K562 (cell line): ENCODE results near the gene LRRC4. TPM values are rescaled to one million over a fixed set of nuclear protein-coding genes. Genes with fewer than 3 reads are reported as not detected.

Experiments used
- ATAC-seq: fragments of 200-7000 bp; cut with Tn5 transposase; 3 replicates; pipeline ENCODE4 v1.9.1; 2020; ENCODE audit warnings: moderate library complexity
- BruUV-seq: library from RNA; stranded (reverse); fragments of 400-500 nt; replicated peaks from 2 replicates; lab custom pipeline; 2021; lab: Mats Ljungman, UMichigan
- CTCF ChIA-PET: fragments of 300-600 bp; formaldehyde crosslinking; extraction: SDS; loops from one replicate; lab custom pipeline; 2021; ENCODE audit warnings: low intra/inter-chr PET ratio; lab: Yijun Ruan, JAX
- POLR2A ChIA-PET: fragments of 300-600, 350-650 bp; sonication (Branson Sonifier 250); formaldehyde crosslinking; extraction: SDS; loops from one replicate; lab custom pipeline; 2021; ENCODE audit warnings: antibody characterized with exemption, inconsistent platforms; lab: Yijun Ruan, JAX
- DNase-seq, 4 experiments: peaks; one replicate each; pipeline versions ENCODE4 v3.0.0 to v3.0.0-alpha.2; 2011 to 2018; ENCODE audit warnings: low spot score in 3 of 4, mixed read lengths in 3 of 4; ENCODE audit errors: extremely low read depth in 1 of 4
- FAIRE-seq: peaks from 2 replicates; lab custom pipeline; 2011; peaks lifted over from hg19 to GRCh38; lab: Jason Lieb, UNC
- H2AFZ ChIP-seq: 2 replicates; pipeline ENCODE4 v1.6.0; 2011; ENCODE audit warnings: low read depth, low read length, control low read depth, inconsistent platforms
- H3K27ac ChIP-seq: fragments of 200-600 bp; 3 replicates; pipeline ENCODE4 v1.8.0; 2011; ENCODE audit warnings: low read depth, mild to moderate bottlenecking, control low read depth, inconsistent platforms, low read length, moderate library complexity, mixed read lengths; ENCODE audit errors: extremely low read depth
- H3K27me3 ChIP-seq, 2 experiments: fragments of 300-600 bp in 1 of 2; 2 replicates in 1 of 2; 3 replicates in 1 of 2; pipeline versions ENCODE4 v1.6.0 to v1.8.0; 2011; ENCODE audit warnings: inconsistent platforms in 2 of 2, low read length in 2 of 2, mild to moderate bottlenecking in 1 of 2, mixed read lengths in 1 of 2, moderate library complexity in 1 of 2; ENCODE audit not compliant: control insufficient read depth in 2 of 2, insufficient read depth in 2 of 2
- H3K36me3 ChIP-seq: fragments of 300-600 bp; 3 replicates; pipeline ENCODE4 v1.8.0; 2011; ENCODE audit warnings: mild to moderate bottlenecking, low read length, inconsistent platforms; ENCODE audit not compliant: control insufficient read depth, insufficient read depth
- H3K4me1 ChIP-seq, 2 experiments: fragments of 200-600 bp in 1 of 2; replicated peaks in 1 of 2; 2 replicates in 1 of 2; 3 replicates in 1 of 2; pipeline versions ENCODE4 v1.5.1 to v1.8.0; 2011; ENCODE audit warnings: inconsistent platforms in 2 of 2, low read length in 2 of 2, mild to moderate bottlenecking in 1 of 2, mixed read lengths in 1 of 2, moderate library complexity in 1 of 2; ENCODE audit not compliant: control insufficient read depth in 2 of 2, insufficient read depth in 2 of 2
- H3K4me2 ChIP-seq: 2 replicates; pipeline ENCODE4 v1.6.1; 2011; ENCODE audit warnings: low read length, control low read depth, inconsistent platforms, mixed read lengths; ENCODE audit not compliant: insufficient read depth
- H3K4me3 ChIP-seq: fragments of 200-600 bp; sonication (generic), shearing (Covaris generic); 2 replicates; pipeline ENCODE4 v1.5.1; 2016; ENCODE audit warnings: control low read depth, inconsistent platforms
- H3K79me2 ChIP-seq: fragments of 200-600 bp; 3 replicates; pipeline ENCODE4 v1.8.0; 2011; ENCODE audit warnings: low read length, inconsistent platforms; ENCODE audit not compliant: control insufficient read depth, insufficient read depth
- H3K9ac ChIP-seq, 2 experiments: 2 replicates each; pipeline versions ENCODE4 v1.6.0 to v1.6.1; 2011; ENCODE audit warnings: low read depth in 2 of 2, low read length in 2 of 2, control low read depth in 1 of 2, inconsistent platforms in 1 of 2, mild to moderate bottlenecking in 1 of 2, mixed read lengths in 1 of 2; ENCODE audit not compliant: insufficient read depth in 1 of 2
- H3K9me1 ChIP-seq: one replicate; pipeline ENCODE4 v1.6.0; 2011; ENCODE audit warnings: inconsistent platforms, mild to moderate bottlenecking, low read length, moderate library complexity; ENCODE audit not compliant: control insufficient read depth, insufficient read depth
- H3K9me3 ChIP-seq: replicated peaks from 2 replicates; pipeline ENCODE4 v1.5.1; 2011; ENCODE audit warnings: low read depth, low read length, inconsistent platforms; ENCODE audit not compliant: control insufficient read depth, insufficient read depth
- H4K20me1 ChIP-seq: replicated peaks from 2 replicates; pipeline ENCODE4 v1.6.1; 2011; ENCODE audit warnings: low read length, inconsistent platforms, mixed read lengths; ENCODE audit not compliant: control insufficient read depth, insufficient read depth
- ARID1B ChIP-seq: fragments of 450-650 bp; IDR thresholded peaks from 2 replicates; pipeline ENCODE4 v1.6.1; 2016; ENCODE audit warnings: antibody characterized with exemption, mild to moderate bottlenecking, inconsistent platforms
- ATF7 ChIP-seq: fragments of 450-650 bp; IDR thresholded peaks from 2 replicates; pipeline ENCODE4 v1.7.1; 2014; ENCODE audit warnings: mild to moderate bottlenecking, moderate library complexity
- CBFA2T3 ChIP-seq: fragments of 450-650 bp; IDR thresholded peaks from 2 replicates; pipeline ENCODE4 v1.6.1; 2017
- CHD2 ChIP-seq: IDR thresholded peaks from 2 replicates; pipeline ENCODE4 v1.6.1; 2011; ENCODE audit warnings: low read depth, low read length
- ESRRA ChIP-seq: fragments of 450-650 bp; IDR thresholded peaks from 2 replicates; pipeline ENCODE4 v1.6.1; 2014; ENCODE audit warnings: low read depth, mild to moderate bottlenecking, moderate library complexity, borderline replicate concordance
- NFXL1 ChIP-seq: fragments of 450-650 bp; formaldehyde crosslinking; IDR thresholded peaks from 2 replicates; pipeline ENCODE4 v1.4.0; 2021; ENCODE audit warnings: mild to moderate bottlenecking
- PHB2 ChIP-seq: fragments of 450-650 bp; IDR thresholded peaks from 2 replicates; pipeline ENCODE4 v1.6.1; 2017; ENCODE audit warnings: low read depth
- THRAP3 ChIP-seq: fragments of 450-650 bp; IDR thresholded peaks from 2 replicates; pipeline ENCODE4 v1.6.1; 2016; ENCODE audit warnings: mild to moderate bottlenecking, inconsistent platforms, borderline replicate concordance
- YBX1 ChIP-seq: fragments of 450-650 bp; IDR thresholded peaks from 2 replicates; pipeline ENCODE4 v1.7.1; 2016; ENCODE audit warnings: mild to moderate bottlenecking
- ZNF174 ChIP-seq: fragments of 250-450 bp; sonication (Bioruptor Pico); IDR thresholded peaks from 2 replicates; pipeline ENCODE4 v1.4.0; 2020; ENCODE audit warnings: mild to moderate bottlenecking
- ZNF408 ChIP-seq: fragments of 250-450 bp; sonication (Bioruptor Pico); IDR thresholded peaks from 2 replicates; pipeline ENCODE4 v1.4.0; 2020; ENCODE audit warnings: low read depth, mild to moderate bottlenecking, moderate library complexity
- ZNF668 ChIP-seq: fragments of 250-450 bp; sonication (Bioruptor Pico); IDR thresholded peaks from 2 replicates; pipeline ENCODE4 v1.8.0; 2022; ENCODE audit warnings: mild to moderate bottlenecking, inconsistent platforms
- WGBS: fragments of 100-300 bp; shearing (Covaris generic); methylation state at CpG from one replicate; pipeline ENCODE4 v1.1.6; 2016; ENCODE audit warnings: low coverage, mixed read lengths; ENCODE audit not compliant: insufficient coverage; ENCODE audit errors: missing lambda C conversion rate; 5-methylcytosine and 5-hydroxymethylcytosine counted together
- in situ Hi-C: fragments of 300-500 bp; cut with MboI; formaldehyde crosslinking; loops from 4 replicates; pipeline ENCODE4 v1.15.0; 2018; ENCODE audit warnings: inconsistent platforms, mixed read lengths
- intact Hi-C: fragments of 100-400 bp; cut with micrococcal nuclease; formaldehyde crosslinking; loops from 2 replicates; pipeline ENCODE4 v1.14.2; 2022
- polyA plus RNA-seq, 8 experiments: library from polyadenylated mRNA; depleted of rRNA in 4 of 8; stranded (reverse) in 5 of 8; unstranded in 3 of 8; fragments of >200 nt; fragmentation: Nextera tagmentation in 2 of 8; fragmentation: Illumina TruSeq in 1 of 8; extraction: Ambion mirVana in 2 of 8; extraction: Trizol in 1 of 8; gene quantifications; 2 replicates each; pipeline versions ENCODE4 v1.2.1 to v1.2.3, GENCODE V29; 2011 to 2014; ENCODE audit warnings: inconsistent platforms in 1 of 8, missing spikeins in 1 of 8
- total RNA-seq, 7 experiments: library from RNA; depleted of rRNA in 6 of 7; stranded (reverse); fragments of >200 nt in 6 of 7; fragmentation: Illumina TruSeq in 2 of 7; extraction: Trizol in 2 of 7; gene quantifications; 2 replicates each; pipeline versions ENCODE4 v1.2.1 to v1.2.3, GENCODE V29; 2011 to 2021; ENCODE audit warnings: low replicate concordance in 1 of 7
- TF ChIP-seq, protein P1 (sequence below): fragments of 250-450 bp; sonication (Bioruptor Pico); IDR thresholded peaks from 2 replicates; pipeline ENCODE4 v1.5.0; 2021
- TF ChIP-seq, protein P2 (sequence below): fragments of 450-650 bp; IDR thresholded peaks from 2 replicates; pipeline ENCODE4 v1.6.1; 2018; ENCODE audit not compliant: partially characterized antibody
- TF ChIP-seq, protein P3 (sequence below): IDR thresholded peaks from 2 replicates; pipeline ENCODE4 v1.6.1; 2012; ENCODE audit warnings: low read depth, low read length, improper control_type of control experiment, borderline replicate concordance

LRRC4 gene
- total and polyA plus RNA-seq, 9 of the 15 experiments (the other 6 are each of a cell fraction or from before 2014, with no cell fraction given), result 0.04 to 0.11 TPM; not detected in 7

DNA sequence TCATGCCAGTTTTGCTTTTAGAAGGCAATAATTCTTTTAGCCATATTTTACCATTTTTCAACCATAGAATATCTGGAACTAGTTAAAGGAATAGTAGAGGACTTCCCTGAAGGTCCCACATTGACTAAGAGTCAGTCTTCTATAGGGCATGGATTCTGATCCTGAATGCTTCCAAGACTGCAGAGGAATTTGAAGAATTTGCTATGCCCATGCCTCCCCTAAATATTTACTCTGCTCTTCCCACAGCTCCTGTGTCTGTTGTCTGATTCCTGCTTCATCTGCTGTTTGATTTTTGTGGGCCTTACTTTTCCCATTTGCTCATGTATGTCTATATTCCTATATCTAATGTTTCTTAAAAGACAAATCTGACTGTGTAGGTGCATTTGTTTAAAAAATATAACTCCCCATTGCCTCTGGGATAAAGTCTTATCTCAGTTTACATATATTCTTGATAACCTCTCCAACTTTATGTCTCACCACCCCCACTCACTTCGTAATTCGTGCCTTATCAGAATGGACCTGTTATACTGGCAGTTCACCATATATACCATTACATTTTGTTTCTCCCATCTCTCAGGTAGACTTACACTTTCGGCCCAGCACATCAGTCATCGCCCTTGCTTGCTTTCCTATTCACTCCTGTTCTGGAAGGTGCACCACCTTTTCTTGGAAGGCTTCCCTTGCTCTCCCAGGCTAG lies 33.9 kb downstream of the LRRC4 start:
- Histone ChIP-seq H3K9me3 (no peaks in the 10 kb centered on the region), H3K27ac (peak overlapping the region; percentile 1; the same call in 2 of the 3 replicates), H3K4me1 (peaks cover 37 to 52% of the 10 kb centered on the region in 2 experiments; a peak in 4 of 5 replicates), H3K36me3 (peaks cover 79% of the 10 kb centered on the region), H3K4me3 (no peak overlapping the region), H3K79me2 (peaks cover 7% of the 10 kb centered on the region; the same call in 1 of the 3 replicates), H3K9me1 (peaks cover 10% of the 10 kb centered on the region), H4K20me1 (peaks cover 11% of the 10 kb centered on the region; the same call in 1 of the 2 replicates), H3K27me3 (no peaks in the 10 kb centered on the region), H3K9ac (no peak overlapping the region), H3K4me2 (peak overlapping the region; percentile 32), H2AFZ (no peak overlapping the region)
- CTCF ChIA-PET, result no interaction called here
- intact Hi-C loops (loop anchor here (5.0 kb wide), 1 partner anchor 155 kb away; no protein-coding TSS in a partner anchor), in situ Hi-C loops (no loop called here)
- BruUV-seq, result no TSS peak
- peak in 2 of 4 experiments; percentile 38 to 47 for DNase-seq
- FAIRE-seq, result no peak
- POLR2A ChIA-PET, result interaction anchor here (0.7 to 2.3 kb wide), 5 partner anchors 10 to 206 kb away, joined by 3 to 10 read pairs (median 3); no protein-coding TSS in a partner anchor
- 34% methylated on average over 4 of the region's 4 CpGs for WGBS
- no peak for ATAC-seq
- no peak for TF ChIP-seq ZNF408 (CRISPR knock-in tag)
- 0 out of 2 replicates have a peak, but pooled peaks have one; percentile 40 for TF ChIP-seq THRAP3
- no peak for TF ChIP-seq ZNF668 (CRISPR knock-in tag)
- TF ChIP-seq ARID1B, result 0 out of 2 replicates have a peak, but pooled peaks have one; percentile 19
- TF ChIP-seq CBFA2T3, result peak; percentile 63
- TF ChIP-seq, protein P1, sequence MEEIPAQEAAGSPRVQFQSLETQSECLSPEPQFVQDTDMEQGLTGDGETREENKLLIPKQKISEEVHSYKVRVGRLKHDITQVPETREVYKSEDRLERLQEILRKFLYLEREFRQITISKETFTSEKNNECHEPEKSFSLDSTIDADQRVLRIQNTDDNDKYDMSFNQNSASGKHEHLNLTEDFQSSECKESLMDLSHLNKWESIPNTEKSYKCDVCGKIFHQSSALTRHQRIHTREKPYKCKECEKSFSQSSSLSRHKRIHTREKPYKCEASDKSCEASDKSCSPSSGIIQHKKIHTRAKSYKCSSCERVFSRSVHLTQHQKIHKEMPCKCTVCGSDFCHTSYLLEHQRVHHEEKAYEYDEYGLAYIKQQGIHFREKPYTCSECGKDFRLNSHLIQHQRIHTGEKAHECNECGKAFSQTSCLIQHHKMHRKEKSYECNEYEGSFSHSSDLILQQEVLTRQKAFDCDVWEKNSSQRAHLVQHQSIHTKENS (CRISPR knock-in tag), result no peak
- TF ChIP-seq ATF7, result no peak
- TF ChIP-seq ESRRA, result no peak
- TF ChIP-seq PHB2, result no peak
- no peak for TF ChIP-seq ZNF174 (CRISPR knock-in tag)
- no peak for TF ChIP-seq YBX1
- TF ChIP-seq NFXL1 (CRISPR knock-in tag), result no peak
- TF ChIP-seq, protein P2, sequence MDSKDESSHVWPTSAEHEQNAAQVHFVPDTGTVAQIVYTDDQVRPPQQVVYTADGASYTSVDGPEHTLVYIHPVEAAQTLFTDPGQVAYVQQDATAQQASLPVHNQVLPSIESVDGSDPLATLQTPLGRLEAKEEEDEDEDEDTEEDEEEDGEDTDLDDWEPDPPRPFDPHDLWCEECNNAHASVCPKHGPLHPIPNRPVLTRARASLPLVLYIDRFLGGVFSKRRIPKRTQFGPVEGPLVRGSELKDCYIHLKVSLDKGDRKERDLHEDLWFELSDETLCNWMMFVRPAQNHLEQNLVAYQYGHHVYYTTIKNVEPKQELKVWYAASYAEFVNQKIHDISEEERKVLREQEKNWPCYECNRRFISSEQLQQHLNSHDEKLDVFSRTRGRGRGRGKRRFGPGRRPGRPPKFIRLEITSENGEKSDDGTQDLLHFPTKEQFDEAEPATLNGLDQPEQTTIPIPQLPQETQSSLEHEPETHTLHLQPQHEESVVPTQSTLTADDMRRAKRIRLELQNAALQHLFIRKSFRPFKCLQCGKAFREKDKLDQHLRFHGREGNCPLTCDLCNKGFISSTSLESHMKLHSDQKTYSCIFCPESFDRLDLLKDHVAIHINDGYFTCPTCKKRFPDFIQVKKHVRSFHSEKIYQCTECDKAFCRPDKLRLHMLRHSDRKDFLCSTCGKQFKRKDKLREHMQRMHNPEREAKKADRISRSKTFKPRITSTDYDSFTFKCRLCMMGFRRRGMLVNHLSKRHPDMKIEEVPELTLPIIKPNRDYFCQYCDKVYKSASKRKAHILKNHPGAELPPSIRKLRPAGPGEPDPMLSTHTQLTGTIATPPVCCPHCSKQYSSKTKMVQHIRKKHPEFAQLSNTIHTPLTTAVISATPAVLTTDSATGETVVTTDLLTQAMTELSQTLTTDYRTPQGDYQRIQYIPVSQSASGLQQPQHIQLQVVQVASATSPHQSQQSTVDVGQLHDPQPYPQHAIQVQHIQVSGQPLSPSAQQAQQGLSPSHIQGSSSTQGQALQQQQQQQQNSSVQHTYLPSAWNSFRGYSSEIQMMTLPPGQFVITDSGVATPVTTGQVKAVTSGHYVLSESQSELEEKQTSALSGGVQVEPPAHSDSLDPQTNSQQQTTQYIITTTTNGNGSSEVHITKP, result no peak
- no peak for TF ChIP-seq CHD2
- TF ChIP-seq, protein P3, sequence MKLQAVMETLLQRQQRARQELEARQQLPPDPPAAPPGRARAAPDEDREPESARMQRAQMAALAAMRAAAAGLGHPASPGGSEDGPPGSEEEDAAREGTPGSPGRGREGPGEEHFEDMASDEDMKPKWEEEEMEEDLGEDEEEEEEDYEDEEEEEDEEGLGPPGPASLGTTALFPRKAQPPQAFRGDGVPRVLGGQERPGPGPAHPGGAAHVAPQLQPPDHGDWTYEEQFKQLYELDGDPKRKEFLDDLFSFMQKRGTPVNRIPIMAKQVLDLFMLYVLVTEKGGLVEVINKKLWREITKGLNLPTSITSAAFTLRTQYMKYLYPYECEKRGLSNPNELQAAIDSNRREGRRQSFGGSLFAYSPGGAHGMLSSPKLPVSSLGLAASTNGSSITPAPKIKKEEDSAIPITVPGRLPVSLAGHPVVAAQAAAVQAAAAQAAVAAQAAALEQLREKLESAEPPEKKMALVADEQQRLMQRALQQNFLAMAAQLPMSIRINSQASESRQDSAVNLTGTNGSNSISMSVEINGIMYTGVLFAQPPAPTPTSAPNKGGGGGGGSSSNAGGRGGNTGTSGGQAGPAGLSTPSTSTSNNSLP, result 0 out of 2 replicates have a peak, but pooled peaks have one; percentile 13
